Ammon's horn (tissue), 1 donor: ENCODE measurements around the gene PLA2G4D.

Experiments used
- DNase-seq: peaks from one replicate; pipeline ENCODE4 v3.0.0-alpha.2; 2016; ENCODE audit warnings: low spot score

Gene PLA2G4D

GRCh38 chr15:42070976-42071350 lies 23.4 kb downstream of the PLA2G4D start:
- no peak for DNase-seq

DNA sequence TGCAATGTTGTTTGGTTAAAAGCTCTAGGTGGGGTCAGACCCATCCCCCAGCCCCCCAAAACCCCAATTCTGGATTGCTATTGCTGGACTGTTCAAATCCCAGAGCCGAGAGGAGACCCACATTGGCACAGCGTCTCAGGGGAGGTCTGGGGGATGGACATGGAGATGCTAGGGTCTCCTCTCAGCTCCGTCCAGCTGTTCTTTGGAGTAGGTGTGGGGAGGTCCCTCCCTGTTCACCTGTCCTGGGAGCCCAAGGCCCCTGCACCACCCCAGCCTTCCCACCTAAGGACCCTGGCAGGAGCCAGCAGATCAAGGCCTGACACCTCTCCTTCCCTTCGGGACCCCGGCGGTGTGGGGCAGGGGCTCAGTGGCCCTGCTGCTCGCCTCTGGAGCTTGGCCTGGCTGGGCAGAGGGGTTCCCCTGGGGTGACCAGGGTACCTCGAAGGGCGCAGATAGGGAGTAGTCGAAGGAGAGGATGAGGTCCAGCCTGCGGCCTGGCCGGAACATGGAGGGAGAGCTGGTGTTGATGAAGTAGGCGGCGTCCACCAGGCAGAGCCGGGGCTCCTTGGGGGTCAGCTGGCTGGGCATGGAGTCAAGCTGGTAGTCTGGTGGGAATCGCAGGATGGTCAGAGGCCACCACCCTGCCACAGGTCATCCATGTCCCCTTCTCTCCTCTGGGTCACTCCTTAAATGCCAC lies 23.9 kb downstream of the PLA2G4D start:
- no peak for DNase-seq

- no peak for DNase-seq
Observed at GRCh38 chr15:42069496-42070278, 24.7 kb downstream of the PLA2G4D start.

GRCh38 chr15:42069025-42069424 lies 25.3 kb downstream of the PLA2G4D start:
- no peak for DNase-seq

DNA sequence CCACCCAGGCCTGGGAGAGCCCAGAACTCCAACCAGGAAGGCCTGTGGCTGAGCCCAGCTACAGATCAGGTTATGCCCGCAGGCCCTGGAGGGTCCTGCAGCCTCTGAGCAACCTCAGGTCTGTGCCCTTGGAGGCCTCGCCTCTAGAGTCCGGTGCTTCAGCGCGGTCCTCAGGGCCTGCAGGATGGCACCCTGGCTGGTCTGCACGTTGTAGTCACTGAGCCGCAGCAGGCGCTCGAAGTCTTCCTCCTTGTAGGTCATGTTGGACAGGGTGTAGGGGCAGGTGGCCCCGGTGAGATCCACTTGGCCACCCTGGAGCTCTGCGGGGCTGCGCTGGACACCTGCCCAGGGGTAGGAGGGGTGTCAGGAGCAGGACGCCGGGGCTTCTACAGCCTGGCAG lies 25.8 kb downstream of the PLA2G4D start:
- DNase-seq, result no peak

DNA sequence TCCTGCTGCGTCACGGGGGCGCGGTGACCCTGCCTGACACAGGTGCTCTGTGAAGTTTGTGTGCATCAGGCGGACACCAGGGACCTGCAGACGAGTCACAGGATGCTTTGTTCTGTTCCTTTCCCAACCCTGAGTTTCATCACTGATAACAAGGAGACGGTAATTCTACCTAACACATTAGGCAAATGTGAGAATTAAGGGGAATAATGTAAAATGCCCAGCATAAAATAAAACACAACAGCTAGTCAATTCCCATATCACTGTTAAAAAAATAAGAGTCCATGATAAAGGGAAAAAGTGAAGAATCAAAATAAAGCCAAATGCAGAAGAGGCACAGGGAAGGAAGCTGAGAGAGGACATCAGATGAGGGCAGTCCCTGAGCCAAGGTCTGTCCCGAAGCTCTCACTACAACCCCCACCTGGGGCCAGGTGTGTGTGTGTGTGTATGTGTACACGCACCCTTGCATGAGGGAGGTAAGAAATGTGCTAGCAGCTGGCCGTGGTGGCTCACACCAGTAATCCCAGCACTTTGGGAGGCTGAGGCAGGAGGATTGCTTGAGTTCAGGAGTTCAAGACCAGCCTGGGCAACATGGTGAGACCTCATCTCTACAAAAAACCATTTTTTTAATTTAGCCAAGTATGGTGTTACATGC lies 27.5 kb downstream of the PLA2G4D start:
- DNase-seq, result no peak

GRCh38 chr15:42065468-42065867 lies 28.9 kb downstream of the PLA2G4D start:
- DNase-seq, result no peak

GRCh38 chr15:42065033-42065432 lies 29.3 kb downstream of the PLA2G4D start:
- peak; percentile 77 for DNase-seq

DNA sequence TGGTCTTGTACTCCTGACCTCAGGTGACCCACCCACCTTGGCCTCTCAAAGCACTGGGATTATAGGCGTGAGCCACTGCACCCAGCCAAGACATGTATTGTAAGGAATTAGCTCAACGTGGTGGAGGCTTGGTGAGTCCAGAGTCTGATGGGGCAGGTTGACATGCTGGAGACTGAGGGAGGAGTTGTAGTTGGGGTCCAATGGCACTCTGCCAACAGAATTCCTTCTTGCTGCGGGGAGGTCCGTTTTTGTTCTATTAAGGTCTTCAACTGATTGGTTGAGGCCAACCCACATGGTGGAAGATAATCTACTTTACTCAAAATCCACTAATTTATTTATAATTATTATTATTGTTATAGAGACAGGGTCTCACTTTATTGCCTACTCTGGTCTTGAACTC lies 30.1 kb downstream of the PLA2G4D start:
- DNase-seq, result no peak

DNA sequence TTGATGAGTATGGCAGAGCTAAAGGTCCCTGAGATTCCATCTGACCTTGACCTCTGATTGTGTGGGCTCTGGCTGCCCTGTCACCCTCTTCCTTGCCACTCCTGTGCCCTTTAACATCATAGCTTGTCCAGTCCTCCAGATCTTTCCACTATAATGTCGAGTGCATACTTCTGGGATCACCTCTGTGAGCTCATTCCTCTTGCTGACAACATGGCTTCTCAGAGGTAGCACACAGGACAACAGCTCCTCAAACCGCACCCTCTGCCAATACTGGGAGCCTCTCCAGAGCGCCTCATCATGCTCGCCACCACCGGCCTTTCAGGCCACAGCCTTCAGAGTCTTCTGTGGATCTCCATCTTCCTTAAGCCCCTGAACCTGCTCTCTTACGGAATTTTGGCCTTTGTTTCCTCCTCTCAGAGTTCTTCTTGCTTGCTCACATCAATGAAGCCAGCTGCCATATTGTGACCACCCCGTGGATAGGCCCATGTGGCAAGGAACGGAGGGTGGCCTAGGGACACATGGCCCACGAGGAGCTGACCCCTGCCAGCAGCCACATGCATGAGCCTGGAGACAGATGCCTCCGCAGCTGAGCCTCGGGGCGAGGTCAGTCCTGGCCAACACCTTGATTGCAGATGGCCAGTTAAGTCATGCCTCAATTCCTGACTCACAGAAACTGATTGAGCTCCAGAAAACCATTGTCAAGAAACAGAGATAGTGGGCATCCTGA lies 31.1 kb downstream of the PLA2G4D start:
- DNase-seq, result no peak

- no peak for DNase-seq
Observed at GRCh38 chr15:42062284-42062806, 32.0 kb downstream of the PLA2G4D start.

DNA sequence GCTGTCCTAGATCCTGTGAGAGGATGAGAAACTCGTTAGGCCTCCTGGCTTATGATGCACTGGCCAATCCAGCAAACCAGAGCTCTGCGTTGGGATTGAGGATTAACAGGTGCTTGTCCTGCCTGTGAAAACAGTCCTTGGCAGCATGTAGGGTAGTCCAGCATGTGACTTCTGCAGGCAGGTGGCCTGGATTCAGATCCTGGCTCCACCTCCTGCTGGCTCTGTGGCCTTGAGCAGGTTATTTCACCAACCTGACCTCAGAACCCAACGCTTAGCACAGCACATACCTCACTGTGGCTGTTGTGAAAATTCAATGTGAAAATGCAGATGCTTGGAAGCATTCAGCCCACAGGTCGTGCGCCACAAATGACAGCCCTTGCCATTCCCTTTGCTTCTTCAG lies 33.6 kb downstream of the PLA2G4D start:
- DNase-seq, result no peak

- no peak for DNase-seq
Observed at GRCh38 chr15:42060477-42060763, 33.9 kb downstream of the PLA2G4D start.

- DNase-seq, result peak; percentile 35
Observed at GRCh38 chr15:42059661-42060476, 34.5 kb downstream of the PLA2G4D start.

- no peak for DNase-seq
Observed at GRCh38 chr15:42058791-42059190, 35.6 kb downstream of the PLA2G4D start.

DNA sequence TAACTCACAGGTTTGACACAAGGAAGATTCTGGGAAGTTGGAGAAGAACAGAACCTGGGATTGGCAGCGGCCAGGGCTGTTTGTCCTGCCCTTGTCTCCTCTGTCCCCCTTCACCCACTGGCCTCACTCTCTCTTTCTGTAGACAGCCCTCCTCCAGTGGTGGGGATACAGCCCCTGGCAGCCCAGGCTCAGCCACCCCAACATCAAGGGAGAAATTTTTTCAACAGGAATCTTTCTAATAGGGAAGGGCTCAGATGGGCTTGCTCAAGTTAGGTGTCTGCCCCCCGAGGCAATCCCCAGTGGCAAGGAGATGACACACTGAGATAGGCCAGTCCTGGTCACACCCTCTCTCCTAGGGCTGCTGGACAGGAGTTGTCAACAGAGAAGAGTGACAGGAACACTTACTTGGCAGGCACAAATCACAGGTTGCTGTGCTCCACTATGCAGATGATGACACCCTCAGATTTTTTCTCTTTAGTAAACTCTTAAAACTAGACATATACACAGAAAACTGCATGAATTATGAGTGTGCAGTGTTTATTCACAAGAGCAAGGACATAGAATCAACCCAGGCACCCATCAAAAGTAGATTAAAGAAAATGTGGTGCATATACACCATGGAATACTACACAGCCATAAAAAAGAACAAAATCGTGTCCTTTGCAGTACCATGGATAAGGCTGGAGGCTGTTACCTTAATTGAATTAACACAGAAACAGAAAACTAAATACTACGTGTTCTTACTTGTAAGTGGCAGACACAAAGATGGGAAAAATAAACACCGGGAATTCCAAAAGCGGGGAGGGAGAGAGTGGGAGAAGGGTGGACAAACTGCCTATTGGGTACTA lies 36.3 kb downstream of the PLA2G4D start:
- no peak for DNase-seq

DNA sequence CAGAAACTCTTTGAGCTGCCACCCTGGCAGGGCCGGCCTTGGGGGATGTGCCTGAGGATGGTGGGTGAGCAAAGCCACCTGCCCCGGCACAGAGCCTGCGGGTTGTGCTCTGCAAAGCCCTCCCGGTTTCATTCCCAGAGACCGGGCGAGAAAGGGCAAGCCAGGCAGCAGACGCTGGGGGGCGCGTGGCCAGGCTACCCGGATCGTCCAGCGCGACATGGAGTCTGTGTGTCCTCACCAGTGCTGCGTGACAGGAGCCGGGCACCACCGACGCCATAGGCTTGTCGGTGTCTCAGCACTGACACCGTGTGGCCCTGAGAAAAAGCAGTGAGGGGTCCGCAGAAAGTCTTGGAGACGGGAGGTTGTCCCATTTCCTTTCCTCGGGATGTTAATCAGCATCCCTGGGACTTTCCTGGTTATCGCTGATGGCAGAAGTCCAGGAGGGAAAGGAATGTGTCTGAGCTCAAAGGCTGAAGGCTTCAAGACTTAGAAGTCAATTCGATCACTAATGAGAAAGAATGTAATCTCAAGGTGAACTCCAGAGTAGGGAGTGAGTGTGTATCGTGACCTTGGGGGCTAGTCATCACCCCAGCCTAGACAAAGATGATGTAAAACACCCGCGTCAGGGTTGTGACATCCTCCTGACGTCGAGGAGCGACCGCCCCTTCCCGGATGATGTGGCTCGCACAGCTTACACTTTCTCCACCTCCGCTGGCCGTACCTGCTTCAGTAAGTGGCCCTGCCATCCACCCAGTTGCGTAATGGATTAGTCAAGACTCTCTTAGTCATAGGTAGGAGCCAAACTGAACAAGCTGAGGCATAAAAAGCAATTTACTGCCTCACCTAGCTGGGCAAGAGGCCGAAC lies 37.2 kb downstream of the PLA2G4D start:
- peak; percentile 84 for DNase-seq

DNA sequence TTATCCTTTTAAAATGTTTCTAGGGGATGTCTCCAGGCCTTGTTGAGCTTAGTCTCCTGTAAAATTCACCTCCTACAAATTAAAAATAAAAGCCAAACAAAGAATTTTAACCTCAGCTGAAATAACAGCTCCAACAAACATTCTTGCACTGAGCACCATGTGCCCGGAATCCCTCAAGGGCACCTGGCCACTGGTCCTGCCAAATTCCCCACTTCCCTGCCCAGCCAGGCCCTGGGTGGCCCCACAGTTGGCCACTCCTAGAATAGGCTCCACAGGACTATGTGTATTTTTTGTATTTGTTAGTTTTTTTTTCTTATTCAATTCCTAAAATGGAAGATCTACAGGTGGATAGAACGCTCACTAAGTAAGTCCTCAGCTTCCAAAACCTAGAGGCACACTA lies 40.4 kb downstream of the PLA2G4D start:
- DNase-seq, result no peak

GRCh38 chr15:42053010-42053409 lies 41.4 kb downstream of the PLA2G4D start:
- no peak for DNase-seq
